ENCODE data around the gene NOSIP. TPM values are rescaled to one million over a fixed set of nuclear protein-coding genes. Genes with fewer than 3 reads are reported as not detected.

The NOSIP gene
- total RNA-seq, 4 donors from 2014 or later = 62.4 to 92.8 (median 78.9) TPM

DNA sequence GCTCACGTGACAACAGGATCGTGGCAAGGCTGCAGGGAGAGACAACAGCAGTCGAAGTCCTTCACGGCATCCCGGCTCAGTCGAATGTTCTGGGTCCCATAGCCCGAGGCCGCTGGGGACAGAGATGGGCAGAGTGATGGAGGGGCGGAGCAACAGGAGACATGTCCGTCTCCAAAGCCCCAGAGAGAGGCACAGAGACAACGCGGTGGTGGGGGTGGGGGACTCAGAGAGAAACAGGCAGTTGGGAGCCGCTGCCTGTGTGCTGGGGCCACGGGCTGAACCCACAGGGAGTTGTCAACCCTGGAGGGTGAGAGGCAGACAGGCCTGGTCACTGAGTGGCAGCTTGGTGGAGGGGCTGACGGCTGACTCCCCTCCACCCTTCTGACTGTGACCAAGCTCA lies 20.4 kb downstream of the NOSIP start:
- TF ChIP-seq POLR2A (IDR thresholded peaks at IDR 0.05) = no peak
- TF ChIP-seq, protein P1, sequence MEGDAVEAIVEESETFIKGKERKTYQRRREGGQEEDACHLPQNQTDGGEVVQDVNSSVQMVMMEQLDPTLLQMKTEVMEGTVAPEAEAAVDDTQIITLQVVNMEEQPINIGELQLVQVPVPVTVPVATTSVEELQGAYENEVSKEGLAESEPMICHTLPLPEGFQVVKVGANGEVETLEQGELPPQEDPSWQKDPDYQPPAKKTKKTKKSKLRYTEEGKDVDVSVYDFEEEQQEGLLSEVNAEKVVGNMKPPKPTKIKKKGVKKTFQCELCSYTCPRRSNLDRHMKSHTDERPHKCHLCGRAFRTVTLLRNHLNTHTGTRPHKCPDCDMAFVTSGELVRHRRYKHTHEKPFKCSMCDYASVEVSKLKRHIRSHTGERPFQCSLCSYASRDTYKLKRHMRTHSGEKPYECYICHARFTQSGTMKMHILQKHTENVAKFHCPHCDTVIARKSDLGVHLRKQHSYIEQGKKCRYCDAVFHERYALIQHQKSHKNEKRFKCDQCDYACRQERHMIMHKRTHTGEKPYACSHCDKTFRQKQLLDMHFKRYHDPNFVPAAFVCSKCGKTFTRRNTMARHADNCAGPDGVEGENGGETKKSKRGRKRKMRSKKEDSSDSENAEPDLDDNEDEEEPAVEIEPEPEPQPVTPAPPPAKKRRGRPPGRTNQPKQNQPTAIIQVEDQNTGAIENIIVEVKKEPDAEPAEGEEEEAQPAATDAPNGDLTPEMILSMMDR (IDR thresholded peaks at IDR 0.05 in 4 of 5, conservative IDR thresholded peaks at IDR 0.05 in 1 of 5) = no peak
- in situ Hi-C loops (cut with MboI; ENCODE audit: low sequenced_read_pairs in 4 of 4) (no loop called here), intact Hi-C loops (cut with DNase I; ENCODE audit: low total_unique reads) (no loop called here)
- DNase-seq (peak in 1 of 2 donors; percentile 30), ATAC-seq (no peak)
- Histone ChIP-seq H3K36me3 (peaks cover 0 to 35% of the 10 kb centered on the region in 2 donors), H3K9me3 (no peaks in the 10 kb centered on the region), H3K27ac (peak overlapping the region; percentile 87 to 93 (median 90)), H3K4me3 (peak overlapping the region in 1 of 4 donors; percentile 34), H3K27me3 (no peaks in the 10 kb centered on the region), H3K4me1 (peaks cover 38 to 41% of the 10 kb centered on the region in 2 donors)

DNA sequence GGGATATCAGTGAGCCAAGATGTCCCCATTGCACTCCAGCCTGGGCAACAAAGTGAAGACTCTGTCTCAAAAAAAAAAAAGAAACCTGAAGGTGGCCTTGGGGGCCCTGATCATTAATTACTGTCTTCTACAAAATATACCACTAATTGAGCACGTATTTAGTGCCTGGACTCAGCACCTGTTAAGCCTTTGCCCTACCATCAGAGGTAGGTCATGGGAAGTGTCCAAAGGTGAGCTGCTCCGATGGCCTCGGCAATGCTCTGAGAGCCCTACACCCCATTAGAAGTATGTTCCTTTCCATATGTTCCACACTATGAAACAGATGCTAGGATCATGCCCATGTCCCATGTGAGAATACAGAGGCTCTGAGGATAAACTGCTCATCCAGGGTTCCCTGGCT lies 20.9 kb downstream of the NOSIP start:
- no peaks in the 10 kb centered on the region for H3K27me3 ChIP-seq
- H3K9me3 ChIP-seq = no peaks in the 10 kb centered on the region
- ATAC-seq (no peak), DNase-seq (no peak)
- intact Hi-C loops (cut with DNase I; ENCODE audit: low total_unique reads) = no loop called here
- in situ Hi-C loops (cut with MboI; ENCODE audit: low sequenced_read_pairs in 4 of 4) = no loop called here
- TF ChIP-seq POLR2A (IDR thresholded peaks at IDR 0.05) = no peak
- TF ChIP-seq, protein P1 (IDR thresholded peaks at IDR 0.05 in 4 of 5, conservative IDR thresholded peaks at IDR 0.05 in 1 of 5) = no peak
- H3K27ac ChIP-seq = peak overlapping the region; percentile 87 to 93 (median 90)
- peaks cover 33 to 36% of the 10 kb centered on the region in 2 donors for H3K4me1 ChIP-seq
- H3K4me3 ChIP-seq = no peak overlapping the region
- peaks cover 0 to 40% of the 10 kb centered on the region in 2 donors for H3K36me3 ChIP-seq

DNA sequence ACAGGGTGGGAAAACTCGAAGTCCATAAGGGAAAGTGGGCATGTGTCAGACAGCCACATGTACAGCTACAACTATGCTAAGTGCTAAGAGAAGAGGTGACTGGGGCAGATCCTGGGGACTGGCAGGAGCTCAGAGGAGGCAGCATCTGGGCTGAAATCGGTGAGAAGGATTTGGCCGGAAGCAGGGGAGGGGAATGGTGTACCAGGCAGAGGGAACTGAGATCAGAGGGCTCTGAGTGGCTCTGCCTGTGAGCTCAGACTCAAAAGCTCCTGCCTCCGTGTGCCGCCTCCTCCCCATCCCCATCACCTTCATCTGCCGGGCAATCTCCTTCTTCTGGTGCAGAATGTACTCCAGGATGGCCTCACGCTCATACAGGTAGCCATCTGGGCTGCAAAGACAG lies 21.8 kb downstream of the NOSIP start:
- H3K4me3 ChIP-seq = no peak overlapping the region
- H3K4me1 ChIP-seq = peaks cover 32 to 34% of the 10 kb centered on the region in 2 donors
- in situ Hi-C loops (cut with MboI; ENCODE audit: low sequenced_read_pairs in 4 of 4) = no loop called here
- peak overlapping the region; percentile 87 to 93 (median 90) for H3K27ac ChIP-seq
- no peaks in the 10 kb centered on the region for H3K27me3 ChIP-seq
- no peak for DNase-seq
- no peak for ATAC-seq
- TF ChIP-seq POLR2A (IDR thresholded peaks at IDR 0.05) = no peak
- TF ChIP-seq, protein P1 (IDR thresholded peaks at IDR 0.05 in 4 of 5, conservative IDR thresholded peaks at IDR 0.05 in 1 of 5) = no peak
- H3K9me3 ChIP-seq = no peaks in the 10 kb centered on the region
- peaks cover 0 to 44% of the 10 kb centered on the region in 2 donors for H3K36me3 ChIP-seq
- intact Hi-C loops (cut with DNase I; ENCODE audit: low total_unique reads) = no loop called here

DNA sequence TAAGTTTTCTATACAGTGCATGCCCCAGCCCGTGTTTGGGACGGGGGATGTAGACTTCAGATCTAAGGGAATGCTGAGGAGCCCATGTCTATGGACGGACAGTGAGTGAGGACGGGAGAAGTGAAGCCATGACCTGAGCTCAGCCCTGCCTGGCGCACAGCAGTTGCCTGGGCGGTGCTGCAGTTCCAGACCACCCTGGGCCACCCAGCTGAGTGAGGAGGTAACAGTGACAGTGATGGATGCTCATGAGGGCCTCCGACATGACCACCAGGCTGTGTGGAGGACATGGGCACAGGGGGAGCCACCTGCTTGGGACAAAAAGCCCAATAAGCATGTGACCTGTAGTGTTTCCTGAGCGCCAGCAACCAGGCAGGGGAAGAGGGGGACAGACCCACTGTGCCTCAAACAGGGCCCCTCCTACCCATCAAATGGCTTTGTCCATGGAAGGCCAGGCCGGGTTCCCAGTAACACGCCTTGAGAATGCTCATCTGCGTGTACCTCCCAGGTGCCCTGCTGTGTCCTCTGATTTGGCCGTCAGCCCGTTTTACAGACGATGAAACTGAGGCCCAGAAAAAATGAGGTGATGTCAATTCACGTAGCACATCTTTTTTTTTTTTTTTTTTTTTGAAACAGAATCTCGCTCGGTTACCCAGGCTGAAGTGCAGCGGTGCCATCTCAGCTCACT lies 22.6 kb downstream of the NOSIP start:
- intact Hi-C loops (cut with DNase I; ENCODE audit: low total_unique reads) (no loop called here), in situ Hi-C loops (cut with MboI; ENCODE audit: low sequenced_read_pairs in 4 of 4) (no loop called here)
- Histone ChIP-seq H3K4me3 (no peak overlapping the region), H3K27me3 (no peaks in the 10 kb centered on the region), H3K9me3 (no peaks in the 10 kb centered on the region), H3K36me3 (peaks cover 0 to 44% of the 10 kb centered on the region in 2 donors), H3K27ac (peak overlapping the region; percentile 39 to 93 (median 88)), H3K4me1 (peaks cover 27 to 30% of the 10 kb centered on the region in 2 donors)
- TF ChIP-seq POLR2A (IDR thresholded peaks at IDR 0.05) = no peak
- TF ChIP-seq, protein P1 (IDR thresholded peaks at IDR 0.05 in 4 of 5, conservative IDR thresholded peaks at IDR 0.05 in 1 of 5) = no peak
- ATAC-seq (no peak), DNase-seq (no peak)
